ENCODE measurements around the gene IFITM1. TPM values are rescaled to one million over a fixed set of nuclear protein-coding genes. Genes with fewer than 3 reads are reported as not detected.
A peak's percentile ranks its signal among the peaks of the same experiment; 100 is the strongest.

Gene IFITM1
- total and polyA plus RNA-seq, 2 of the 13 experiments (the other 11 are each of a cell fraction or from before 2014, with no cell fraction given): 0.38 to 11.1 TPM

DNA sequence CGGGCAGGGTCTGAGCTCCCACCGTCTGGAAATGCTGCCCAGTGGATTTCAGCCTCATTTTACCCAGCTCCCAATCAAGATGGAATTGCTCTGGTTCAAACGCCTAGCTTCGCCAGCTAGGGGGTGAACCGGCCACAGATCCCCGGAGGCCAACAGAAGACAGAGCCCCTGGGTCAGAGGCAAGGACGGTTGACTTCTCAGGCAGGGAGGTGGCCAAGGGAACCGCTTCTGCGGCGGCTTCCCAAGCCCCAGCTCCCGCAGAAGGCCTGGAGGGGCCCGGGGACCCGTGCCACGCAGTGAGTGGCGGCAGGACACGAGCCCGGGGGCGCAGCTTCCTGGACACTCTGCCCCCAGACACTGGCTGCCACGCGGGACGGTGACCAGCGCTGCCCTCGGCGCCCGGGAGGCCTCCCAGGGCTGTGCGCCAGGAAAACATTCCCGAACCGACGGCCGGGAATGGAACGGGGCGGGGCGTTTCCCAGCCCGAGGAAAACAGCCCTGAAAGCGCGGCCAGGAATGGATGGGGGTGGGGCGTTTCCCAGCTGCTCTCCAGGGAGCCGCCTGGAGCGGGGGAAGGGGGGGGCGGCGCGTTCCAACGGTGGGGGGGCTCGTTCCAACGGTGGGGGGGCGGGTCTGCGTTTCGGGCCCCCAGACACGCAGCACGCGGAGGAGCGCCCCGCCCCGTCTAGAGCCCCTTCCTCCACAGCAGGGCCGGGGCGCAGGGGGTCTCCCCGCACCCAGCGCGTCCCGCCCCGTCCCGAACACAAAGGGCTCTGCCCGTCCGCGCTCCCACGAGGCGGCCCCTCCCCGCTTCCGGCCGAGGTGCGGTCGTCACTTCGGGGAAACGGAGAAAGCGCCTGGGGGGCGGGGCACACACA is 42.0 kb downstream of the IFITM1 start (continued):
- TF ChIP-seq RBM39 (IDR thresholded peaks at IDR 0.05; ENCODE audit: low read depth, low read length, poor library complexity, severe bottlenecking): peak; percentile 49
- peak; percentile 74 for TF ChIP-seq GATAD2A (CRISPR knock-in tag; IDR thresholded peaks at IDR 0.05)
- TF ChIP-seq, protein P1, sequence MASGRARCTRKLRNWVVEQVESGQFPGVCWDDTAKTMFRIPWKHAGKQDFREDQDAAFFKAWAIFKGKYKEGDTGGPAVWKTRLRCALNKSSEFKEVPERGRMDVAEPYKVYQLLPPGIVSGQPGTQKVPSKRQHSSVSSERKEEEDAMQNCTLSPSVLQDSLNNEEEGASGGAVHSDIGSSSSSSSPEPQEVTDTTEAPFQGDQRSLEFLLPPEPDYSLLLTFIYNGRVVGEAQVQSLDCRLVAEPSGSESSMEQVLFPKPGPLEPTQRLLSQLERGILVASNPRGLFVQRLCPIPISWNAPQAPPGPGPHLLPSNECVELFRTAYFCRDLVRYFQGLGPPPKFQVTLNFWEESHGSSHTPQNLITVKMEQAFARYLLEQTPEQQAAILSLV (CRISPR knock-in tag; IDR thresholded peaks at IDR 0.05; ENCODE audit: borderline replicate concordance): no peak
- TF ChIP-seq ZNF329 (CRISPR knock-in tag; IDR thresholded peaks at IDR 0.05; ENCODE audit: low read depth): 0 out of 2 replicates have a peak, but pooled peaks have one; percentile 32
- TF ChIP-seq, protein P2, sequence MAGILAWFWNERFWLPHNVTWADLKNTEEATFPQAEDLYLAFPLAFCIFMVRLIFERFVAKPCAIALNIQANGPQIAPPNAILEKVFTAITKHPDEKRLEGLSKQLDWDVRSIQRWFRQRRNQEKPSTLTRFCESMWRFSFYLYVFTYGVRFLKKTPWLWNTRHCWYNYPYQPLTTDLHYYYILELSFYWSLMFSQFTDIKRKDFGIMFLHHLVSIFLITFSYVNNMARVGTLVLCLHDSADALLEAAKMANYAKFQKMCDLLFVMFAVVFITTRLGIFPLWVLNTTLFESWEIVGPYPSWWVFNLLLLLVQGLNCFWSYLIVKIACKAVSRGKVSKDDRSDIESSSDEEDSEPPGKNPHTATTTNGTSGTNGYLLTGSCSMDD (CRISPR knock-in tag; IDR thresholded peaks at IDR 0.05): no peak
- TF ChIP-seq ZSCAN22 (CRISPR knock-in tag; IDR thresholded peaks at IDR 0.05): 0 out of 2 replicates have a peak, but pooled peaks have one; percentile 45
- TF ChIP-seq, protein P3, sequence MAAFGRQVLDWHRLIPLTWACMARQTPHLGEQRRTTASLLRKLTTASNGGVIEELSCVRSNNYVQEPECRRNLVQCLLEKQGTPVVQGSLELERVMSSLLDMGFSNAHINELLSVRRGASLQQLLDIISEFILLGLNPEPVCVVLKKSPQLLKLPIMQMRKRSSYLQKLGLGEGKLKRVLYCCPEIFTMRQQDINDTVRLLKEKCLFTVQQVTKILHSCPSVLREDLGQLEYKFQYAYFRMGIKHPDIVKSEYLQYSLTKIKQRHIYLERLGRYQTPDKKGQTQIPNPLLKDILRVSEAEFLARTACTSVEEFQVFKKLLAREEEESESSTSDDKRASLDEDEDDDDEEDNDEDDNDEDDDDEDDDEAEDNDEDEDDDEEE (CRISPR knock-in tag; IDR thresholded peaks at IDR 0.05): no peak
- peak; percentile 30; the same call in 1 of the 2 replicates for TF ChIP-seq DNMT1 (CRISPR knock-in tag; IDR thresholded peaks at IDR 0.05)
- TF ChIP-seq CENPBD1 (CRISPR knock-in tag; IDR thresholded peaks at IDR 0.05; ENCODE audit: borderline replicate concordance, low read depth): no peak
- peak; percentile 78 for TF ChIP-seq POLR2AphosphoS5 (IDR thresholded peaks at IDR 0.05; ENCODE audit: low read depth, low read length)
- TF ChIP-seq BCL6 (CRISPR knock-in tag; IDR thresholded peaks at IDR 0.05): peak; percentile 85
- no peak for TF ChIP-seq KLF16 (CRISPR knock-in tag; IDR thresholded peaks at IDR 0.05)
- no peak for TF ChIP-seq JDP2 (CRISPR knock-in tag; IDR thresholded peaks at IDR 0.05; ENCODE audit: borderline replicate concordance)
- 0 out of 2 replicates have a peak, but pooled peaks have one; percentile 46 for TF ChIP-seq ZNF101 (CRISPR knock-in tag; IDR thresholded peaks at IDR 0.05; ENCODE audit: borderline replicate concordance, low read depth)
- peak; percentile 56 for TF ChIP-seq PHF21A (CRISPR knock-in tag; IDR thresholded peaks at IDR 0.05)
- TF ChIP-seq REXO4 (CRISPR knock-in tag; IDR thresholded peaks at IDR 0.05; ENCODE audit: borderline replicate concordance): no peak
- TF ChIP-seq ETV6 (CRISPR knock-in tag; conservative IDR thresholded peaks at IDR 0.05): 0 out of 2 replicates have a peak, but pooled peaks have one; percentile 61
- TF ChIP-seq, protein P4, sequence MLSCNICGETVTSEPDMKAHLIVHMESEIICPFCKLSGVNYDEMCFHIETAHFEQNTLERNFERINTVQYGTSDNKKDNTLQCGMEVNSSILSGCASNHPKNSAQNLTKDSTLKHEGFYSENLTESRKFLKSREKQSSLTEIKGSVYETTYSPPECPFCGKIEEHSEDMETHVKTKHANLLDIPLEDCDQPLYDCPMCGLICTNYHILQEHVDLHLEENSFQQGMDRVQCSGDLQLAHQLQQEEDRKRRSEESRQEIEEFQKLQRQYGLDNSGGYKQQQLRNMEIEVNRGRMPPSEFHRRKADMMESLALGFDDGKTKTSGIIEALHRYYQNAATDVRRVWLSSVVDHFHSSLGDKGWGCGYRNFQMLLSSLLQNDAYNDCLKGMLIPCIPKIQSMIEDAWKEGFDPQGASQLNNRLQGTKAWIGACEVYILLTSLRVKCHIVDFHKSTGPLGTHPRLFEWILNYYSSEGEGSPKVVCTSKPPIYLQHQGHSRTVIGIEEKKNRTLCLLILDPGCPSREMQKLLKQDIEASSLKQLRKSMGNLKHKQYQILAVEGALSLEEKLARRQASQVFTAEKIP (CRISPR knock-in tag; IDR thresholded peaks at IDR 0.05; ENCODE audit: borderline replicate concordance): no peak
- TF ChIP-seq RFX5 (IDR thresholded peaks at IDR 0.05; ENCODE audit: low read depth, low read length): no peak
- TF ChIP-seq ZNF777 (CRISPR knock-in tag; IDR thresholded peaks at IDR 0.05): peak; percentile 93
- peak; percentile 57 for TF ChIP-seq RAD21 (CRISPR knock-in tag; IDR thresholded peaks at IDR 0.05)
- peak; percentile 52; the same call in 1 of the 2 replicates for TF ChIP-seq ZNF776 (CRISPR knock-in tag; IDR thresholded peaks at IDR 0.05)
- TF ChIP-seq ZNF143 (CRISPR knock-in tag; IDR thresholded peaks at IDR 0.05): peak; percentile 2; the same call in 1 of the 2 replicates
- TF ChIP-seq TOE1 (CRISPR knock-in tag; IDR thresholded peaks at IDR 0.05): no peak
- no peak for TF ChIP-seq FOXM1 (CRISPR knock-in tag; IDR thresholded peaks at IDR 0.05)
